T1000 (cell line): ENCODE results near the gene SH2B2.
A peak's percentile ranks its signal among the peaks of the same experiment; 100 is the strongest.

Experiments
- DNase-seq: peaks from one replicate; lab custom pipeline; 2025; ENCODE audit warnings: mixed read lengths; lab: John Stamatoyannopoulos, UW

Gene SH2B2

GRCh38 chr7:102286237-102287110, at the start of gene SH2B2:
Gene SH2B2, plus strand, starts transcription at chr7:102286868. Its CDS starts 13,683 bp downstream, at chr7:102300551.
- peak; percentile 30 for DNase-seq

- DNase-seq = no peak
Measured at GRCh38 chr7:102239206-102239820, 47.4 kb upstream of the SH2B2 start.

GRCh38 chr7:102241431-102241830, 45.2 kb upstream of the SH2B2 start:
- DNase-seq = no peak

GRCh38 chr7:102244601-102245000, 42.1 kb upstream of the SH2B2 start:
- DNase-seq = no peak

- DNase-seq = no peak
Measured at GRCh38 chr7:102248081-102248455, 38.6 kb upstream of the SH2B2 start.

GRCh38 chr7:102248456-102249395, 37.9 kb upstream of the SH2B2 start:
- no peak for DNase-seq

- no peak for DNase-seq
Measured at GRCh38 chr7:102251531-102252365, 34.9 kb upstream of the SH2B2 start.

GRCh38 chr7:102252366-102252982, 34.2 kb upstream of the SH2B2 start:
- no peak for DNase-seq

- DNase-seq = no peak
Measured at GRCh38 chr7:102253066-102253972, 33.3 kb upstream of the SH2B2 start.

- no peak for DNase-seq
Measured at GRCh38 chr7:102253973-102254370, 32.7 kb upstream of the SH2B2 start.

GRCh38 chr7:102254521-102254920, 32.1 kb upstream of the SH2B2 start:
- DNase-seq = no peak

GRCh38 chr7:102255501-102255900, 31.2 kb upstream of the SH2B2 start:
- no peak for DNase-seq

- DNase-seq = no peak
Measured at GRCh38 chr7:102255916-102256315, 30.8 kb upstream of the SH2B2 start.

GRCh38 chr7:102258073-102258748, 28.5 kb upstream of the SH2B2 start:
- DNase-seq = no peak

GRCh38 chr7:102258749-102259107, 27.9 kb upstream of the SH2B2 start:
- DNase-seq = no peak

- no peak for DNase-seq
Measured at GRCh38 chr7:102260856-102261255, 25.8 kb upstream of the SH2B2 start.

- DNase-seq = no peak
Measured at GRCh38 chr7:102261451-102261850, 25.2 kb upstream of the SH2B2 start.

GRCh38 chr7:102262546-102262945, 24.1 kb upstream of the SH2B2 start:
- DNase-seq = no peak

- no peak for DNase-seq
Measured at GRCh38 chr7:102264367-102264891, 22.2 kb upstream of the SH2B2 start.
